GM12872 (cell line): Measurements from ENCODE around the gene SERINC2.

Experiments used
- CTCF ChIP-seq: IDR thresholded peaks from 3 replicates; pipeline ENCODE4 v1.5.1; 2011; ENCODE audit warnings: low read depth, mild to moderate bottlenecking, low read length, moderate library complexity; ENCODE audit not compliant: insufficient read depth

SERINC2 gene

GRCh38 chr1:31389616-31390015 lies 23.4 kb upstream of the SERINC2 start:
- TF ChIP-seq CTCF: no peak

DNA sequence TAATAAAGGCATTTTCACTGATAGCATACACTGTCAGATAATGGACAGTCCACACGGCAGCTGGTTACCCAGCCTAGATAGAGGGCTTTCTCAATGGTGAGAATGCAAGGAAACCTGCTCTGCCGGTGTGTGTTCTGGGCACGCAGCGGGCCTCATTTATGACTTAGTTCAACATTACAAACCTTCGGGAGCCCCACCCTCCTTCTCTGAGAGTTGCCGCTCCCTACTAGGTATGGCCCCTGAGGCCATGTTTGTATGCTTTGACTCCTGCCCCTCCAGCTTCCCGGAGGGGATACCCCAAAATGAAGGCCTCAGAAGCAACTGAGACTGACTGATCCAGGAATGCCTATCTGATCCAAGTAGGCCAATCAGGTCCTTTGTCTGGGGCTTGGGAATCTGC lies 22.9 kb upstream of the SERINC2 start:
- TF ChIP-seq CTCF: no peak

DNA sequence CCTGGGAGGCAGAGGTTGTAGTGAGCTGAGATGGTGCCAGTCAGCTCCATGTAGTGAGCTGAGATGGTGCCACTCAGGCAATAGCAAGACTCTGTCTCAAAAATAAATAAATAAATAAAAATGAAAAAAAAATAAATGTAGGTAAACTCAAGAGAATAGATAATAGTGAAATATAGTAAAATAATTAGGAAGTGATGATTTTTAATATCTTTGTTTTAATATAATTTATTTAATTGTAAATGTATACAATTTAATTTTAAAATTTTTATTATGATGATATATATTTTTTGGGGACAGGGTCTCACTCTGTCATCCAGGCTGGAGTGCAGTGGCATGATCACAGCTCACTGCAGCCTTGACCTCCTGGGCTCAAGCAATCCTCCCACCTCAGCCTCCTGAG lies 19.6 kb upstream of the SERINC2 start:
- no peak for TF ChIP-seq CTCF

DNA sequence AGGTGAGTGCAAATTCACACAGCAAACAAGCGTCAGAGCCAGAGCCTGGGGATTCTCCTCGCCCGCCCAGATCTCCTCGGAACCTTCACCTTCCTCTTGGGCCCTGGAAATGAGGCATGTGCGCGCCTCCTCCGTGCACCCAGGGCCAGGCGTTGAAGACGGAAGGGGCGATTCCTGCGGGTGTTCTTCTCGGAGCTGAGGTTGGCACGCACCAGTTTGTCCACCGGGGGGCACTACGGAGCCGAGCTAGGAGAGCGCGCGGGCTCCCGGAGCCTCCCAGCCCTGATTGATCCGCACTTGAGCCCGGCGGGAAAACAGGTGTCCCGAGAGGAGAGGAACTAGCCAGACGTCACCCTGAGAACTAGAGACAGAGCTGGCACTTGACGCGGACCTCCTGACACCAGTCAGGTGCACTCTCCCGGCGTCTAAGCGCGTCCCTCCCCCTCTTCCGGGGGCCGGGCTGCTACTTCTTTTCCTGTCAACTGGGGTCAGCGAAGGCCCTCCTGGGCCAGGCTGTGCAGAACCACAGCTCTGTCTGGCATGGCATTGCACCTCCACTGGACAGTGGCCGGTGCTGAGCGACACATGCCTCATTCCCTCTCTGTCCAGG lies 18.3 kb upstream of the SERINC2 start:
- peak; percentile 91 for TF ChIP-seq CTCF

DNA sequence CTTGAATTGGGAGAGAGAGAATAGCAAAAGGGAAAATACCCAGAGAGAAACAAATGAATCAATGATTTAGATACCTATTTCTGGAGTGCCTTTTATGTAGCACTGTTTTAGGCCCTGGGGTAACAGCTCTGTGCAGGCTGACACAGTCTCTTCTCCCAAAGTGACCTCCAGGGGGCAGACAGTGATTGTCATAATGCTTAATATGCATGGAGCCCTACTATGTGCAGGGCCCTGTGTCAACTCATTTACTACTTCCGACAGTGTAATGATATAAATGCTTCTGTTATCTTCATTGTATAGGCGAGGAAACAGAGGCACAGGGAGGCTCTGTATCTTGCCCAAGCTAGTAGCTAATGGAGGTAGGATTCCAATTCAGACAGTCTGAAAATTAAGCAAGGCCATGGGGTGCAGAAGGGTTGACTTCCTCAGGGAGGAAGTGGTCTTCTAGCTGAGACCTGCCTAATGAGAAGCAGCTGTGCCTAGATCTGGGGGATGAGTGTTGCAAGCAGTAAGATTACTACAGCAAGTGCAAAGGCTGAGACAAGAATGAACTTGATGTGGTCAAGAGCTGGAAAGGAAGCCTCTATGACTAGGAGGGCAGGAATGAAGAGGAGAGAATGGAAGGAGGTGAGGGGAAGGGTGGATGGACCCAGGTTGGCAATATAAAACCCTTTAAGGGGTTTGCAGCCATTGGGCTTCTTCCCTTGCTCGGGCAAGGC lies 16.2 kb upstream of the SERINC2 start:
- TF ChIP-seq CTCF: peak; percentile 51; the same call in 2 of the 3 replicates

- no peak for TF ChIP-seq CTCF
These were observed 15.5 kb upstream of the SERINC2 start for GRCh38 chr1:31397360-31398095.

DNA sequence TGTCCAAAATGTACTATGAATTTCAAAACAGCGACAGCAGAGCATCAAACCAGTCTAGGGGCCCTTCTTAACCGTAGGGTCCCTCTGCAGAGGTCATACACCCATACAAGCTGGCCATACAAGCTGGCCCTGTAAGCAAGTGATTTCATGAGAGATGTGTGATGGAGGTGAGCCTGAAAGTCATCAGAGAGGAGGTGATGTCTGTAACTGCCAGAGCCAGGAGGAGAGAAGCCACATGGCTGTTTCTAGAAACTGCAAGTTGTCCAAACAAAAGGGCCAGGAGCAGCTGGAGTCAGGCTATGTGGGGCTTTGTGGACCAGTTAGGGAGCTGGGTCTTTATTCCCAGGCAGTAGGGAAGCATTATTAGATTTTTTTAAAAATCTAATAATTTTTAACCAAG lies 14.8 kb upstream of the SERINC2 start:
- TF ChIP-seq CTCF: no peak
